MCF 10A (cell line): ENCODE measurements around the gene ENPEP. TPM values are rescaled to one million over a fixed set of nuclear protein-coding genes. Genes with fewer than 3 reads are reported as not detected.
A peak's percentile ranks its signal among the peaks of the same experiment; 100 is the strongest.

Experiments
- BruUV-seq: library from RNA; stranded (reverse); fragments of 400-500 nt; replicated peaks from 2 replicates; lab custom pipeline; 2021; lab: Mats Ljungman, UMichigan
- CTCF ChIA-PET: fragments of 300-600 bp; sonication (Branson Sonifier 250); formaldehyde crosslinking; extraction: SDS; loops from one replicate; lab custom pipeline; 2021; ENCODE audit warnings: antibody characterized with exemption, inconsistent platforms; lab: Yijun Ruan, JAX
- POLR2A ChIA-PET: fragments of 300-600, 350-650 bp; sonication (Branson Sonifier 250); formaldehyde crosslinking; extraction: SDS; loops from one replicate; lab custom pipeline; 2020; ENCODE audit warnings: antibody characterized with exemption, inconsistent platforms; lab: Yijun Ruan, JAX
- DNase-seq: peaks from one replicate; pipeline ENCODE4 v3.0.0-alpha.2; 2018; ENCODE audit not compliant: unreplicated experiment
- H3K27ac Mint-ChIP-seq: one replicate; pipeline ENCODE4 v1.8.0; 2022; ENCODE audit warnings: mild to moderate bottlenecking, low read depth, mixed read lengths; ENCODE audit not compliant: unreplicated experiment
- H3K27me3 Mint-ChIP-seq: one replicate; pipeline ENCODE4 v1.8.0; 2022; ENCODE audit warnings: mixed read lengths; ENCODE audit not compliant: insufficient read depth, unreplicated experiment
- H3K36me3 Mint-ChIP-seq: one replicate; pipeline ENCODE4 v1.8.0; 2022; ENCODE audit warnings: mild to moderate bottlenecking, moderate library complexity, mixed read lengths; ENCODE audit not compliant: insufficient read depth, unreplicated experiment
- H3K4me1 Mint-ChIP-seq: one replicate; pipeline ENCODE4 v1.8.0; 2022; ENCODE audit warnings: mixed read lengths; ENCODE audit not compliant: insufficient read depth, unreplicated experiment
- H3K4me3 Mint-ChIP-seq: one replicate; pipeline ENCODE4 v1.8.0; 2022; ENCODE audit warnings: mild to moderate bottlenecking, moderate library complexity, mixed read lengths; ENCODE audit not compliant: unreplicated experiment
- H3K9me3 Mint-ChIP-seq: one replicate; pipeline ENCODE4 v1.8.0; 2022; ENCODE audit warnings: mixed read lengths; ENCODE audit not compliant: unreplicated experiment
- CTCF ChIP-seq: fragments of 200-600 bp; IDR thresholded peaks from one replicate; pipeline ENCODE4 v1.8.0; 2022; ENCODE audit warnings: antibody characterized with exemption, mild to moderate bottlenecking; ENCODE audit not compliant: unreplicated experiment
- intact Hi-C: fragments of 100-400 bp; cut with micrococcal nuclease; formaldehyde crosslinking; loops from 2 replicates; pipeline ENCODE4 v1.14.1; 2022
- total RNA-seq: library from RNA; stranded (reverse); gene quantifications from 2 replicates; pipeline ENCODE4 v1.2.3, GENCODE V29; 2022

The ENPEP gene
- total RNA-seq, 1 experiment from 2014 or later, result not detected

- peak; percentile 60 for TF ChIP-seq CTCF
- ChIA-PET POLR2A (interaction anchor here (0.6 to 1.6 kb wide), 4 partner anchors 52 to 69 kb away, joined by 3 to 6 read pairs (median 3); no protein-coding TSS in a partner anchor), CTCF (interaction anchor here (0.6 to 4.2 kb wide), 41 partner anchors 9 to 937 kb away, joined by 3 to 39 read pairs (median 4); no protein-coding TSS in a partner anchor)
- Mint-ChIP-seq H3K27me3 (no peaks in the 10 kb centered on the region), H3K9me3 (no peaks in the 10 kb centered on the region), H3K4me3 (peak overlapping the region; percentile 63), H3K4me1 (no peaks in the 10 kb centered on the region), H3K36me3 (peaks cover 6% of the 10 kb centered on the region), H3K27ac (peak overlapping the region; percentile 13)
- DNase-seq, result peak; percentile 68
- no TSS peak for BruUV-seq
- intact Hi-C loops, result loop anchor here (1.0 to 5.0 kb wide), 2 partner anchors 70 to 589 kb away; no protein-coding TSS in a partner anchor
Measured at GRCh38 chr4:110586131-110586850, 110.3 kb downstream of the ENPEP start.

GRCh38 chr4:110587666-110588285, 111.8 kb downstream of the ENPEP start:
- intact Hi-C loops, result loop anchor here (5.0 kb wide), 1 partner anchor 590 kb away; no protein-coding TSS in a partner anchor
- CTCF ChIA-PET, result interaction anchor here (0.6 to 4.2 kb wide), 13 partner anchors 10 to 622 kb away, joined by 3 to 39 read pairs (median 4); no protein-coding TSS in a partner anchor
- Mint-ChIP-seq H3K27ac (no peak overlapping the region), H3K9me3 (no peaks in the 10 kb centered on the region), H3K36me3 (peaks cover 6% of the 10 kb centered on the region), H3K27me3 (no peaks in the 10 kb centered on the region), H3K4me1 (no peaks in the 10 kb centered on the region), H3K4me3 (no peak overlapping the region)
- TF ChIP-seq CTCF, result no peak
- no peak for DNase-seq
- POLR2A ChIA-PET, result no interaction called here
- no TSS peak for BruUV-seq

DNA sequence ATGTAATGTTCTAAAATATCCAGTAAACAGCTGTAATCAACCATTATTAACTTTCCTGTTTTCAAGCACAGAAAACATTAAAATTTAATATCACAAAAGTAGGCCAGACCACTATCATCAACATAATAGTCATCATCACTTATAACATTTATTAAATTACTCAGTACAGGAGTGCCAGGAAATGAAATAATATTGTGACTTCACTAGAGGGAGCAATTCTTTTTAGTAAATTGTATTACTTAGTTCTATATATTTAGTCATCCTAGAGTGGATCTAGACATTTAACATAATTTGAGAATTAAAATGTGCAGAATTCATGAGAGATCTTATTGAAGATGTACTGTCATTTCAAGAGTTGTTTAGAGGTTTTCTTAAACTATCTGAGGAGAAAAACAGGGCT, 113.3 kb downstream of the ENPEP start:
- H3K4me3 Mint-ChIP-seq, result no peak overlapping the region
- no peaks in the 10 kb centered on the region for H3K9me3 Mint-ChIP-seq
- POLR2A ChIA-PET, result interaction anchor here (0.6 kb wide), 1 partner anchor 1038 kb away, joined by 3 read pairs; no protein-coding TSS in a partner anchor
- peak; percentile 25 for TF ChIP-seq CTCF
- H3K27ac Mint-ChIP-seq, result no peak overlapping the region
- no peaks in the 10 kb centered on the region for H3K27me3 Mint-ChIP-seq
- peak; percentile 5 for DNase-seq
- intact Hi-C loops, result loop anchor here (5.0 kb wide), 1 partner anchor 592 kb away; no protein-coding TSS in a partner anchor
- no peaks in the 10 kb centered on the region for H3K4me1 Mint-ChIP-seq
- CTCF ChIA-PET, result interaction anchor here (0.6 to 1.8 kb wide), 8 partner anchors 9 to 692 kb away, joined by 3 to 8 read pairs (median 4); no protein-coding TSS in a partner anchor
- H3K36me3 Mint-ChIP-seq, result no peaks in the 10 kb centered on the region
- BruUV-seq, result no TSS peak

GRCh38 chr4:110595583-110595982, 119.6 kb downstream of the ENPEP start:
- ChIA-PET POLR2A (no interaction called here), CTCF (interaction anchor here (0.6 to 2.1 kb wide), 3 partner anchors 9 to 1822 kb away, joined by 3 to 16 read pairs (median 3); no protein-coding TSS in a partner anchor)
- H3K4me3 Mint-ChIP-seq, result no peak overlapping the region
- intact Hi-C loops, result no loop called here
- no peak overlapping the region for H3K27ac Mint-ChIP-seq
- H3K9me3 Mint-ChIP-seq, result peaks cover 7% of the 10 kb centered on the region
- no peaks in the 10 kb centered on the region for H3K4me1 Mint-ChIP-seq
- BruUV-seq, result no TSS peak
- no peaks in the 10 kb centered on the region for H3K36me3 Mint-ChIP-seq
- TF ChIP-seq CTCF, result no peak
- no peak for DNase-seq
- no peaks in the 10 kb centered on the region for H3K27me3 Mint-ChIP-seq
